SH-SY5Y (cell line): ENCODE results near the gene ZBTB21.

ENCODE experiments used
- GATA2 ChIP-seq: IDR thresholded peaks from 2 replicates; pipeline ENCODE4 v1.6.1; 2011; ENCODE audit warnings: mild to moderate bottlenecking, low read depth, low read length
- GATA3 ChIP-seq: IDR thresholded peaks from 2 replicates; pipeline ENCODE4 v1.6.1; 2011; ENCODE audit warnings: low read depth, mild to moderate bottlenecking, low read length, moderate library complexity

GRCh38 chr21:41993744-41994143, 16.4 kb downstream of the ZBTB21 start:
- TF ChIP-seq GATA2 = no peak
- TF ChIP-seq GATA3 = no peak
